DND-41 (cell line): Measurements from ENCODE around the gene AFG3L2.
"Not testable (repeated sequence)": the region's sequence is repeated elsewhere in the genome, so short reads cannot be mapped to it uniquely, and the experiment has no call there.

Experiments used
- ATAC-seq: fragments of 200-7000 bp; cut with Tn5 transposase; 3 replicates; pipeline ENCODE4 v1.9.1; 2021; ENCODE audit warnings: low read depth; ENCODE audit not compliant: insufficient read depth
- DNase-seq: peaks from one replicate; pipeline ENCODE4 v3.0.0-alpha.2; 2020
- H2AFZ ChIP-seq: 2 replicates; pipeline ENCODE4 v1.6.0; 2012; ENCODE audit warnings: low read depth, low read length
- H3K27ac ChIP-seq: 2 replicates; pipeline ENCODE4 v1.5.1; 2012; ENCODE audit warnings: low read length, inconsistent platforms
- H3K27me3 ChIP-seq: fragments of 200-600 bp; sonication (generic); 2 replicates; pipeline ENCODE4 v1.6.0; 2012; ENCODE audit warnings: low read length, mild to moderate bottlenecking, inconsistent platforms; ENCODE audit not compliant: insufficient read depth, poor library complexity
- H3K36me3 ChIP-seq: 2 replicates; pipeline ENCODE4 v1.5.1; 2012; ENCODE audit warnings: low read length, inconsistent platforms; ENCODE audit not compliant: insufficient read depth
- H3K4me1 ChIP-seq: 2 replicates; pipeline ENCODE4 v1.5.1; 2012; ENCODE audit warnings: mild to moderate bottlenecking, low read length; ENCODE audit not compliant: insufficient read depth
- H3K4me2 ChIP-seq: 2 replicates; pipeline ENCODE4 v1.6.0; 2012; ENCODE audit warnings: mild to moderate bottlenecking, moderate library complexity, low read length, inconsistent platforms; ENCODE audit not compliant: insufficient read depth
- H3K4me3 ChIP-seq, 2 experiments: fragments of 200-600 bp in 1 of 2; shearing (Covaris generic) in 1 of 2; 2 replicates each; pipeline ENCODE4 v1.5.1; 2012 to 2016; ENCODE audit warnings: inconsistent platforms in 2 of 2, low read length in 2 of 2, mild to moderate bottlenecking in 2 of 2, low read depth in 1 of 2, moderate library complexity in 1 of 2
- H3K79me2 ChIP-seq: 2 replicates; pipeline ENCODE4 v1.6.0; 2012; ENCODE audit warnings: low read length, inconsistent platforms; ENCODE audit not compliant: insufficient read depth
- H3K9ac ChIP-seq: 2 replicates; pipeline ENCODE4 v1.6.0; 2012; ENCODE audit warnings: low read depth, mild to moderate bottlenecking, inconsistent platforms, low read length, moderate library complexity
- H3K9me3 ChIP-seq: 2 replicates; pipeline ENCODE4 v1.5.1; 2012; ENCODE audit warnings: low read length, moderate library complexity, mild to moderate bottlenecking, inconsistent platforms; ENCODE audit not compliant: insufficient read depth, severe bottlenecking
- H4K20me1 ChIP-seq: 2 replicates; pipeline ENCODE4 v1.6.0; 2012; ENCODE audit warnings: low read length; ENCODE audit not compliant: insufficient read depth
- EZH2 ChIP-seq: IDR thresholded peaks from 3 replicates; pipeline ENCODE4 v1.6.1; 2012; ENCODE audit warnings: borderline replicate concordance, low read depth, mild to moderate bottlenecking, moderate library complexity, low read length, inconsistent platforms; ENCODE audit not compliant: severe bottlenecking
- TF ChIP-seq, protein P1 (sequence below): IDR thresholded peaks from 2 replicates; pipeline ENCODE4 v1.5.1; 2012; ENCODE audit warnings: borderline replicate concordance, low read length, moderate library complexity, mild to moderate bottlenecking; ENCODE audit not compliant: poor library complexity, severe bottlenecking; ENCODE audit errors: extremely low read depth

The AFG3L2 gene

GRCh38 chr18:12411456-12411855 lies 34.4 kb upstream of the AFG3L2 start:
- no peak for ATAC-seq

DNA sequence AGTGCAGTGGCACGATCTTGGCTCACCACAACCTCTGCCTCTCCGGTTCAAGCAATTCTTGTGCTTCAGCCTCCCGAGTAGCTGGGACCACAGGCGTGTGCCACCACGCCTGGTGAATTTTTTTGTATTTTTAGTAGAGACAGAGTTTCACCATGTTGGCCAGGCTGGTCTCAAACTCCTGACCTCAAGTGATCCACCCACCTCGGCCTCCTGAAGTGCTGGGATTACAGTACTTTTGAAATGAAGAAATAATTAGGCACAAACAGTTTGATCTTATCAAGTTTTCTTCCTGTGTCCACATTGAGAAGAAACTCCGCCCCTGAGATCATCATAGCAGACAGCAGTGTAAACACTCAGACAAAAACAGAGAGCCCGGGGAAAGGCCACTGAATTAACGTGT lies 33.7 kb upstream of the AFG3L2 start:
- not testable (repeated sequence) for H3K27ac ChIP-seq, H3K9me3 ChIP-seq, H3K79me2 ChIP-seq, H2AFZ ChIP-seq, H3K4me1 ChIP-seq, H3K4me3 ChIP-seq, H3K36me3 ChIP-seq, DNase-seq, H4K20me1 ChIP-seq, ATAC-seq, H3K9ac ChIP-seq, H3K4me2 ChIP-seq, H3K27me3 ChIP-seq

More at GRCh38 chr18:12411456-12411855, 34.4 kb upstream of the AFG3L2 start:
- no peaks in the 10 kb centered on the region for H4K20me1 ChIP-seq
- H3K4me3 ChIP-seq, result no peak overlapping the region
- no peaks in the 10 kb centered on the region for H3K36me3 ChIP-seq
- no peak overlapping the region for H2AFZ ChIP-seq
- no peak overlapping the region for H3K9ac ChIP-seq
- no peaks in the 10 kb centered on the region for H3K4me1 ChIP-seq
- H3K9me3 ChIP-seq, result no peaks in the 10 kb centered on the region
- H3K27me3 ChIP-seq, result no peaks in the 10 kb centered on the region
- no peak overlapping the region for H3K27ac ChIP-seq
- H3K4me2 ChIP-seq, result no peak overlapping the region
- TF ChIP-seq EZH2, result no peak
- TF ChIP-seq, protein P1, sequence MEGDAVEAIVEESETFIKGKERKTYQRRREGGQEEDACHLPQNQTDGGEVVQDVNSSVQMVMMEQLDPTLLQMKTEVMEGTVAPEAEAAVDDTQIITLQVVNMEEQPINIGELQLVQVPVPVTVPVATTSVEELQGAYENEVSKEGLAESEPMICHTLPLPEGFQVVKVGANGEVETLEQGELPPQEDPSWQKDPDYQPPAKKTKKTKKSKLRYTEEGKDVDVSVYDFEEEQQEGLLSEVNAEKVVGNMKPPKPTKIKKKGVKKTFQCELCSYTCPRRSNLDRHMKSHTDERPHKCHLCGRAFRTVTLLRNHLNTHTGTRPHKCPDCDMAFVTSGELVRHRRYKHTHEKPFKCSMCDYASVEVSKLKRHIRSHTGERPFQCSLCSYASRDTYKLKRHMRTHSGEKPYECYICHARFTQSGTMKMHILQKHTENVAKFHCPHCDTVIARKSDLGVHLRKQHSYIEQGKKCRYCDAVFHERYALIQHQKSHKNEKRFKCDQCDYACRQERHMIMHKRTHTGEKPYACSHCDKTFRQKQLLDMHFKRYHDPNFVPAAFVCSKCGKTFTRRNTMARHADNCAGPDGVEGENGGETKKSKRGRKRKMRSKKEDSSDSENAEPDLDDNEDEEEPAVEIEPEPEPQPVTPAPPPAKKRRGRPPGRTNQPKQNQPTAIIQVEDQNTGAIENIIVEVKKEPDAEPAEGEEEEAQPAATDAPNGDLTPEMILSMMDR, result no peak
- no peaks in the 10 kb centered on the region for H3K79me2 ChIP-seq
- DNase-seq, result no peak

DNA sequence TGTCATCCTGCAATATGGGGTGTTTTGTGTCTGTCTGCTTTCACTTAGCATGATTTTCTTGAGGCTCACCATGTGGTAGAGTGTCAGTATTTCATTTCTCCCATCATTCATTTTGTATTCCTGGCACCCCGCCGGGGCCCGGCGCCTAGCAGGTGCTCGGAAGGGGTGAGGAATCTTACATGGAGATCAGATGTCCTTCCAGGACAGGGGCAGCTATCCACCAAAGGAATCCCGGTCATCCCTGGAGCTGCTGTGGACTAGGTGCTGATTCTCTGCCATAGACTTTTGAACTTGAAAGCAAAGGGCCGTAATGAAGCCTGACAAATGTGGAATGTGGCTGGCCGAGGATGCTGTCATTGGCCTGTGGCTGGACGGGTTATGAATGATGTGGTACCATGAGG lies 33.1 kb upstream of the AFG3L2 start:
- no peak overlapping the region for H3K27ac ChIP-seq
- H3K36me3 ChIP-seq, result no peaks in the 10 kb centered on the region
- H3K9me3 ChIP-seq, result no peaks in the 10 kb centered on the region
- H3K4me2 ChIP-seq, result no peak overlapping the region
- TF ChIP-seq EZH2, result no peak
- TF ChIP-seq, protein P1, result no peak
- H3K79me2 ChIP-seq, result no peaks in the 10 kb centered on the region
- ATAC-seq (no peak), DNase-seq (no peak)
- no peak overlapping the region for H3K9ac ChIP-seq
- no peak overlapping the region for H2AFZ ChIP-seq
- no peaks in the 10 kb centered on the region for H3K4me1 ChIP-seq
- H3K27me3 ChIP-seq, result no peaks in the 10 kb centered on the region
- H4K20me1 ChIP-seq, result no peaks in the 10 kb centered on the region
- no peak overlapping the region for H3K4me3 ChIP-seq

- peaks cover 2% of the 10 kb centered on the region for H3K27me3 ChIP-seq
- no peaks in the 10 kb centered on the region for H3K79me2 ChIP-seq
- no peak overlapping the region for H3K9ac ChIP-seq
- no peak overlapping the region for H3K4me2 ChIP-seq
- H4K20me1 ChIP-seq, result no peaks in the 10 kb centered on the region
- H3K4me1 ChIP-seq, result no peaks in the 10 kb centered on the region
- no peak for ATAC-seq
- TF ChIP-seq, protein P1, result no peak
- no peak for TF ChIP-seq EZH2
- no peaks in the 10 kb centered on the region for H3K9me3 ChIP-seq
- H3K27ac ChIP-seq, result no peak overlapping the region
- no peaks in the 10 kb centered on the region for H3K36me3 ChIP-seq
- DNase-seq, result no peak
- H3K4me3 ChIP-seq, result no peak overlapping the region
- no peak overlapping the region for H2AFZ ChIP-seq
These were observed 32.4 kb upstream of the AFG3L2 start for GRCh38 chr18:12409469-12409868.
